Measurements from ENCODE around the gene HDAC5. TPM values are rescaled to one million over a fixed set of nuclear protein-coding genes. Genes with fewer than 3 reads are reported as not detected.
"Not testable (repeated sequence)": the region's sequence is repeated elsewhere in the genome, so short reads cannot be mapped to it uniquely, and the experiment has no call there.

Gene HDAC5
- total RNA-seq, 2 donors from 2014 or later = 12.8 to 13.9 TPM

- no peak for ATAC-seq
- Mint-ChIP-seq H3K4me1 (ENCODE audit: low read depth in 2 of 2) (peaks cover 0 to 10% of the 10 kb centered on the region in 2 donors), H3K9me3 (no peaks in the 10 kb centered on the region), H3K27ac (peak overlapping the region in 1 of 2 donors; percentile 77), H3K4me3 (no peak overlapping the region), H3K27me3 (no peaks in the 10 kb centered on the region), H3K36me3 (no peaks in the 10 kb centered on the region)
- DNase-seq (ENCODE audit: low spot score) = no peak
Measured at GRCh38 chr17:44111777-44112176, 11.7 kb downstream of the HDAC5 start.

- H3K9me3 Mint-ChIP-seq = no peaks in the 10 kb centered on the region
- ATAC-seq = peak; percentile 62 to 75
- no peaks in the 10 kb centered on the region for H3K36me3 Mint-ChIP-seq
- H3K4me1 Mint-ChIP-seq (ENCODE audit: low read depth in 2 of 2) = peaks cover 0 to 9% of the 10 kb centered on the region in 2 donors
- peak; percentile 71 for DNase-seq (ENCODE audit: low spot score)
- H3K27me3 Mint-ChIP-seq = no peaks in the 10 kb centered on the region
- peak overlapping the region in 1 of 2 donors; percentile 77 for H3K27ac Mint-ChIP-seq
- no peak overlapping the region for H3K4me3 Mint-ChIP-seq
Measured at GRCh38 chr17:44110823-44111633, 12.4 kb downstream of the HDAC5 start.

GRCh38 chr17:44110011-44110686, 13.3 kb downstream of the HDAC5 start:
- H3K4me3 Mint-ChIP-seq = no peak overlapping the region
- DNase-seq (ENCODE audit: low spot score) = no peak
- no peak overlapping the region for H3K27ac Mint-ChIP-seq
- no peak for ATAC-seq
- H3K27me3 Mint-ChIP-seq = no peaks in the 10 kb centered on the region
- peaks cover 0 to 9% of the 10 kb centered on the region in 2 donors for H3K4me1 Mint-ChIP-seq (ENCODE audit: low read depth in 2 of 2)
- H3K36me3 Mint-ChIP-seq = no peaks in the 10 kb centered on the region
- no peaks in the 10 kb centered on the region for H3K9me3 Mint-ChIP-seq

- Mint-ChIP-seq H3K4me1 (ENCODE audit: low read depth in 2 of 2) (peaks cover 0 to 12% of the 10 kb centered on the region in 2 donors), H3K4me3 (no peak overlapping the region)
- no peak for ATAC-seq
Measured at GRCh38 chr17:44109312-44109630, 14.2 kb downstream of the HDAC5 start.

GRCh38 chr17:44108440-44109311, 14.8 kb downstream of the HDAC5 start:
- Mint-ChIP-seq H3K4me3 (no peak overlapping the region), H3K27ac (no peak overlapping the region), H3K36me3 (no peaks in the 10 kb centered on the region), H3K9me3 (no peaks in the 10 kb centered on the region), H3K27me3 (no peaks in the 10 kb centered on the region), H3K4me1 (ENCODE audit: low read depth in 2 of 2) (peaks cover 0 to 12% of the 10 kb centered on the region in 2 donors)
- ATAC-seq (no peak), DNase-seq (ENCODE audit: low spot score) (no peak)

More at GRCh38 chr17:44109312-44109630, 14.2 kb downstream of the HDAC5 start:
- no peaks in the 10 kb centered on the region for H3K9me3 Mint-ChIP-seq
- no peak for DNase-seq (ENCODE audit: low spot score)
- no peaks in the 10 kb centered on the region for H3K36me3 Mint-ChIP-seq
- H3K27me3 Mint-ChIP-seq = no peaks in the 10 kb centered on the region
- no peak overlapping the region for H3K27ac Mint-ChIP-seq

GRCh38 chr17:44106801-44107200, 16.6 kb downstream of the HDAC5 start:
- no peak for ATAC-seq
- Mint-ChIP-seq H3K27me3 (no peaks in the 10 kb centered on the region), H3K27ac (no peak overlapping the region)

GRCh38 chr17:44105941-44106340, 17.5 kb downstream of the HDAC5 start:
- Mint-ChIP-seq H3K27ac (no peak overlapping the region), H3K36me3 (no peaks in the 10 kb centered on the region)
- ATAC-seq = no peak

More at GRCh38 chr17:44106801-44107200, 16.6 kb downstream of the HDAC5 start:
- Mint-ChIP-seq H3K36me3 (no peaks in the 10 kb centered on the region), H3K4me1 (ENCODE audit: low read depth in 2 of 2) (peaks cover 0 to 10% of the 10 kb centered on the region in 2 donors), H3K9me3 (no peaks in the 10 kb centered on the region), H3K4me3 (no peak overlapping the region)
- DNase-seq (ENCODE audit: low spot score) = no peak

GRCh38 chr17:44105483-44105882, 18.0 kb downstream of the HDAC5 start:
- Mint-ChIP-seq H3K4me1 (ENCODE audit: low read depth in 2 of 2) (peaks cover 0 to 6% of the 10 kb centered on the region in 2 donors), H3K9me3 (no peaks in the 10 kb centered on the region), H3K36me3 (no peaks in the 10 kb centered on the region), H3K27ac (no peak overlapping the region), H3K4me3 (no peak overlapping the region), H3K27me3 (no peaks in the 10 kb centered on the region)
- ATAC-seq = no peak
- DNase-seq (ENCODE audit: low spot score) = no peak

More at GRCh38 chr17:44105941-44106340, 17.5 kb downstream of the HDAC5 start:
- Mint-ChIP-seq H3K27me3 (no peaks in the 10 kb centered on the region), H3K9me3 (no peaks in the 10 kb centered on the region), H3K4me1 (ENCODE audit: low read depth in 2 of 2) (peaks cover 0 to 6% of the 10 kb centered on the region in 2 donors), H3K4me3 (no peak overlapping the region)
- no peak for DNase-seq (ENCODE audit: low spot score)

- Mint-ChIP-seq H3K36me3 (no peaks in the 10 kb centered on the region), H3K4me1 (ENCODE audit: low read depth in 2 of 2) (peaks cover 3 to 8% of the 10 kb centered on the region in 2 donors), H3K27me3 (no peaks in the 10 kb centered on the region)
Measured at GRCh38 chr17:44102849-44103622, 20.4 kb downstream of the HDAC5 start.

GRCh38 chr17:44101858-44102257, 21.6 kb downstream of the HDAC5 start:
- H3K36me3 Mint-ChIP-seq; ATAC-seq; DNase-seq (ENCODE audit: low spot score); H3K9me3 Mint-ChIP-seq; H3K4me3 Mint-ChIP-seq; H3K27me3 Mint-ChIP-seq; H3K27ac Mint-ChIP-seq; H3K4me1 Mint-ChIP-seq (ENCODE audit: low read depth in 2 of 2): not testable (repeated sequence)

More at GRCh38 chr17:44102849-44103622, 20.4 kb downstream of the HDAC5 start:
- H3K9me3 Mint-ChIP-seq = no peaks in the 10 kb centered on the region
- DNase-seq (ENCODE audit: low spot score) = no peak
- H3K27ac Mint-ChIP-seq = no peak overlapping the region
- no peak overlapping the region for H3K4me3 Mint-ChIP-seq
- ATAC-seq = no peak

GRCh38 chr17:44097110-44097958, 26.1 kb downstream of the HDAC5 start:
- Mint-ChIP-seq H3K4me1 (ENCODE audit: low read depth in 2 of 2) (peaks cover 4% of the 10 kb centered on the region in 2 donors), H3K36me3 (no peaks in the 10 kb centered on the region), H3K27me3 (no peaks in the 10 kb centered on the region), H3K27ac (no peak overlapping the region), H3K9me3 (no peaks in the 10 kb centered on the region), H3K4me3 (no peak overlapping the region)
- no peak for DNase-seq (ENCODE audit: low spot score)
- ATAC-seq = no peak

GRCh38 chr17:44095647-44096496, 27.6 kb downstream of the HDAC5 start:
- peaks cover 4% of the 10 kb centered on the region in 2 donors for H3K4me1 Mint-ChIP-seq (ENCODE audit: low read depth in 2 of 2)
- DNase-seq (ENCODE audit: low spot score) = no peak
- no peaks in the 10 kb centered on the region for H3K36me3 Mint-ChIP-seq
- H3K9me3 Mint-ChIP-seq = no peaks in the 10 kb centered on the region
- no peaks in the 10 kb centered on the region for H3K27me3 Mint-ChIP-seq
- no peak overlapping the region for H3K27ac Mint-ChIP-seq
- no peak overlapping the region for H3K4me3 Mint-ChIP-seq
- no peak for ATAC-seq

Data from natural killer cell treated with Interleukin-12 subunit alpha and Interleukin-12 subunit beta and Interleukin-15 and Interleukin-18, amount 100 ng/mL, for 72 hours (primary cell).